Neuronal stem cell (in vitro differentiated cells): ENCODE data around the gene UQCC3.
A peak's percentile ranks its signal among the peaks of the same experiment; 100 is the strongest.

Source experiments
- DNase-seq: peaks from one replicate; pipeline ENCODE4 v3.0.0-alpha.2; 2013; ENCODE audit warnings: low spot score
- H2AFZ ChIP-seq: one replicate; pipeline ENCODE4 v1.6.1; 2013; ENCODE audit warnings: mild to moderate bottlenecking, low read length, inconsistent platforms
- H2AK5ac ChIP-seq: 2 replicates; pipeline ENCODE4 v1.6.1; 2013; ENCODE audit warnings: low read depth, mild to moderate bottlenecking, inconsistent platforms, low read length, moderate library complexity, mixed read lengths
- H2BK120ac ChIP-seq: 2 replicates; pipeline ENCODE4 v1.6.1; 2013; ENCODE audit warnings: low read depth, mild to moderate bottlenecking, inconsistent platforms, low read length, moderate library complexity, mixed read lengths
- H2BK12ac ChIP-seq: one replicate; pipeline ENCODE4 v1.6.1; 2013; ENCODE audit warnings: low read length, inconsistent platforms
- H2BK15ac ChIP-seq: 2 replicates; pipeline ENCODE4 v1.6.1; 2013; ENCODE audit warnings: mild to moderate bottlenecking, low read length, inconsistent platforms, mixed read lengths
- H2BK5ac ChIP-seq: one replicate; pipeline ENCODE4 v1.6.1; 2013; ENCODE audit warnings: inconsistent platforms, mild to moderate bottlenecking, low read length, moderate library complexity
- H3K14ac ChIP-seq: one replicate; pipeline ENCODE4 v1.6.1; 2013; ENCODE audit warnings: low read length, inconsistent platforms
- H3K18ac ChIP-seq: 2 replicates; pipeline ENCODE4 v1.6.1; 2013; ENCODE audit warnings: low read length, inconsistent platforms
- H3K23ac ChIP-seq: 2 replicates; pipeline ENCODE4 v1.6.1; 2013; ENCODE audit warnings: low read depth, mild to moderate bottlenecking, mixed read lengths, low read length, inconsistent platforms; ENCODE audit not compliant: poor library complexity
- H3K27ac ChIP-seq: replicated peaks from 3 replicates; pipeline ENCODE4 v1.5.1; 2013; ENCODE audit warnings: low read length, inconsistent platforms
- H3K27me3 ChIP-seq, 3 experiments: 2 replicates each; pipeline ENCODE4 v1.6.1; 2013; ENCODE audit warnings: low read length in 3 of 3, mild to moderate bottlenecking in 2 of 3, inconsistent platforms in 1 of 3, low read depth in 1 of 3, mixed read lengths in 1 of 3, moderate library complexity in 1 of 3; ENCODE audit not compliant: control insufficient read depth in 3 of 3, insufficient read depth in 3 of 3
- H3K36me3 ChIP-seq, 2 donors: replicated peaks in 1 of 2; 2 replicates each; pipeline ENCODE4 v1.6.1; 2013; ENCODE audit warnings: low read length in 2 of 2; ENCODE audit not compliant: control insufficient read depth in 2 of 2, insufficient read depth in 2 of 2
- H3K4ac ChIP-seq: 2 replicates; pipeline ENCODE4 v1.6.1; 2013; ENCODE audit warnings: inconsistent platforms, mild to moderate bottlenecking, low read length, moderate library complexity
- H3K4me1 ChIP-seq, 2 donors: 1 replicate in 1 of 2; 2 replicates in 1 of 2; pipeline ENCODE4 v1.6.1; 2013; ENCODE audit warnings: low read length in 2 of 2, low read depth in 1 of 2; ENCODE audit not compliant: control insufficient read depth in 2 of 2, insufficient read depth in 1 of 2
- H3K4me2 ChIP-seq: one replicate; pipeline ENCODE4 v1.6.1; 2013; ENCODE audit warnings: mild to moderate bottlenecking, low read length, inconsistent platforms; ENCODE audit not compliant: insufficient read depth, poor library complexity, severe bottlenecking
- H3K4me3 ChIP-seq, 2 donors: 2 replicates each; pipeline ENCODE4 v1.5.1; 2013; ENCODE audit warnings: low read length in 2 of 2, mild to moderate bottlenecking in 2 of 2, inconsistent platforms in 1 of 2, moderate library complexity in 1 of 2
- H3K79me1 ChIP-seq: one replicate; pipeline ENCODE4 v1.6.1; 2013; ENCODE audit warnings: low read depth, mild to moderate bottlenecking, inconsistent platforms, low read length, moderate library complexity
- H3K9ac ChIP-seq: one replicate; pipeline ENCODE4 v1.6.1; 2013; ENCODE audit warnings: mild to moderate bottlenecking, low read depth, low read length, inconsistent platforms; ENCODE audit not compliant: poor library complexity
- H3K9me3 ChIP-seq, 2 donors: replicated peaks in 1 of 2; 2 replicates each; pipeline versions ENCODE3 to v1.6.1; 2013; ENCODE audit warnings: low read length in 2 of 2, mild to moderate bottlenecking in 2 of 2, inconsistent platforms in 1 of 2, low read depth in 1 of 2, mixed read lengths in 1 of 2, moderate library complexity in 1 of 2; ENCODE audit not compliant: control insufficient read depth in 2 of 2, insufficient read depth in 1 of 2
- H4K8ac ChIP-seq: one replicate; pipeline ENCODE4 v1.6.1; 2013; ENCODE audit warnings: low read depth, mild to moderate bottlenecking, inconsistent platforms, low read length, moderate library complexity
- H4K91ac ChIP-seq: one replicate; pipeline ENCODE4 v1.6.1; 2013; ENCODE audit warnings: low read length, low read depth, mild to moderate bottlenecking, inconsistent platforms; ENCODE audit not compliant: poor library complexity
- WGBS, 2 donors: extraction: QIAGEN DNeasy Blood & Tissue Kit; methylation state at CpG; one replicate each; pipeline ENCODE4 v1.1.7; 2013; ENCODE audit warnings: missing lambda C conversion rate in 2 of 2, mixed read lengths in 1 of 2; ENCODE audit not compliant: insufficient read length in 2 of 2, insufficient replicate concordance in 1 of 2; ENCODE audit errors: extremely low coverage in 2 of 2; 5-methylcytosine and 5-hydroxymethylcytosine counted together

Gene UQCC3

GRCh38 chr11:62644220-62644619 is 27.3 kb upstream of the UQCC3 start:
- no peak overlapping the region for H2AK5ac ChIP-seq
- H3K4ac ChIP-seq: no peak overlapping the region
- no peak overlapping the region for H4K8ac ChIP-seq
- no peak overlapping the region for H4K91ac ChIP-seq
- no peak for DNase-seq
- H2BK15ac ChIP-seq: no peak overlapping the region
- H2BK120ac ChIP-seq: no peak overlapping the region
- peaks cover 12% of the 10 kb centered on the region for H3K79me1 ChIP-seq
- no peak overlapping the region for H3K4me3 ChIP-seq
- no peak overlapping the region for H2BK12ac ChIP-seq
- H3K27me3 ChIP-seq: no peaks in the 10 kb centered on the region
- H3K27ac ChIP-seq: no peak overlapping the region
- H3K18ac ChIP-seq: no peak overlapping the region
- WGBS, 2 donors: no CpG with 5 or more reads among the region's 8 CpGs
- H3K4me2 ChIP-seq: no peak overlapping the region
- no peak overlapping the region for H3K14ac ChIP-seq
- H3K9ac ChIP-seq: no peak overlapping the region
- H2AFZ ChIP-seq: no peak overlapping the region
- H3K36me3 ChIP-seq: peaks cover 26 to 71% of the 10 kb centered on the region in 2 donors
- H3K4me1 ChIP-seq: peaks cover 4% of the 10 kb centered on the region in 2 donors
- no peaks in the 10 kb centered on the region for H3K9me3 ChIP-seq
- H3K23ac ChIP-seq: no peak overlapping the region
- H2BK5ac ChIP-seq: no peak overlapping the region

DNA sequence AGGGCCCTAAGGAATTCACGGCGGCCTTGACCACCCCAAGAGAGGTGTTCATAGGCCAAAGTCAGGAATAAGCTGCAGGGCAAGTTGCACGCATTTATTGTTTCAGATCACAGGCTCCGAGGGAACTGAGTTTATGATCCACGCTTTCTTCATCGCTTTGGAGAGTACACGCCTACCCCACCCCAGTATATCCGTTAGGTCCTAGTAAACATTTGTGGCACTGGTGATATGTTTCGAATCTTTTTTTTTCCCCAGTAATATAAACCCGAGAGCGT is 25.9 kb upstream of the UQCC3 start:
- no peak overlapping the region for H2AK5ac ChIP-seq
- no peaks in the 10 kb centered on the region for H3K9me3 ChIP-seq
- H3K23ac ChIP-seq: no peak overlapping the region
- H3K4me1 ChIP-seq: peaks cover 4% of the 10 kb centered on the region in 2 donors
- H3K9ac ChIP-seq: peak overlapping the region; percentile 78
- no peak overlapping the region for H3K14ac ChIP-seq
- H3K36me3 ChIP-seq: peaks cover 27 to 71% of the 10 kb centered on the region in 2 donors
- H2AFZ ChIP-seq: peak overlapping the region; percentile 92
- peak overlapping the region; percentile 97 for H2BK5ac ChIP-seq
- no peak overlapping the region for H2BK120ac ChIP-seq
- DNase-seq: no peak
- H3K4ac ChIP-seq: no peak overlapping the region
- H3K79me1 ChIP-seq: peaks cover 11% of the 10 kb centered on the region
- H4K91ac ChIP-seq: no peak overlapping the region
- H2BK15ac ChIP-seq: no peak overlapping the region
- no peak overlapping the region for H3K18ac ChIP-seq
- H3K27ac ChIP-seq: peak overlapping the region; percentile 75
- no peak overlapping the region for H4K8ac ChIP-seq
- no peaks in the 10 kb centered on the region for H3K27me3 ChIP-seq
- H3K4me3 ChIP-seq: peak overlapping the region; percentile 90 to 91
- H2BK12ac ChIP-seq: no peak overlapping the region
- no CpG with 5 or more reads among the region's 11 CpGs for WGBS, 2 donors
- peak overlapping the region; percentile 90 for H3K4me2 ChIP-seq

- no peaks in the 10 kb centered on the region for H3K27me3 ChIP-seq
- no peaks in the 10 kb centered on the region for H3K9me3 ChIP-seq
- peaks cover 27 to 68% of the 10 kb centered on the region in 2 donors for H3K36me3 ChIP-seq
- WGBS, 2 donors: no CpG with 5 or more reads among the region's 73 CpGs
- H3K4me1 ChIP-seq: peaks cover 4% of the 10 kb centered on the region in 2 donors
- H3K4me3 ChIP-seq: peak within 1 kb of the TSS; percentile 90 to 91
- no peak within 1 kb of the TSS for H2BK120ac ChIP-seq
- H4K8ac ChIP-seq: no peak within 1 kb of the TSS
- peak within 1 kb of the TSS; percentile 92 for H3K4ac ChIP-seq
- H3K9ac ChIP-seq: peak within 1 kb of the TSS; percentile 78
- H3K4me2 ChIP-seq: peak within 1 kb of the TSS; percentile 90
- peak within 1 kb of the TSS; percentile 98 for H3K23ac ChIP-seq
- H3K18ac ChIP-seq: peak within 1 kb of the TSS; percentile 93
- H3K14ac ChIP-seq: no peak within 1 kb of the TSS
- H3K27ac ChIP-seq: peak within 1 kb of the TSS; percentile 75
- peak within 1 kb of the TSS; percentile 2 for H2AK5ac ChIP-seq
- H3K79me1 ChIP-seq: peaks cover 9% of the 10 kb centered on the region
- peak within 1 kb of the TSS; percentile 92 for H2AFZ ChIP-seq
- no peak within 1 kb of the TSS for H2BK15ac ChIP-seq
- H2BK5ac ChIP-seq: peak within 1 kb of the TSS; percentile 97
- H2BK12ac ChIP-seq: no peak within 1 kb of the TSS
- peak; percentile 97 for DNase-seq
- no peak within 1 kb of the TSS for H4K91ac ChIP-seq
These were observed 25.3 kb upstream of the UQCC3 start, which contains the start of gene GANAB for GRCh38 chr11:62645946-62646824. Gene GANAB, minus strand, starts transcription at chr11:62646613. Its CDS starts 14 bp downstream, at chr11:62646599.

DNA sequence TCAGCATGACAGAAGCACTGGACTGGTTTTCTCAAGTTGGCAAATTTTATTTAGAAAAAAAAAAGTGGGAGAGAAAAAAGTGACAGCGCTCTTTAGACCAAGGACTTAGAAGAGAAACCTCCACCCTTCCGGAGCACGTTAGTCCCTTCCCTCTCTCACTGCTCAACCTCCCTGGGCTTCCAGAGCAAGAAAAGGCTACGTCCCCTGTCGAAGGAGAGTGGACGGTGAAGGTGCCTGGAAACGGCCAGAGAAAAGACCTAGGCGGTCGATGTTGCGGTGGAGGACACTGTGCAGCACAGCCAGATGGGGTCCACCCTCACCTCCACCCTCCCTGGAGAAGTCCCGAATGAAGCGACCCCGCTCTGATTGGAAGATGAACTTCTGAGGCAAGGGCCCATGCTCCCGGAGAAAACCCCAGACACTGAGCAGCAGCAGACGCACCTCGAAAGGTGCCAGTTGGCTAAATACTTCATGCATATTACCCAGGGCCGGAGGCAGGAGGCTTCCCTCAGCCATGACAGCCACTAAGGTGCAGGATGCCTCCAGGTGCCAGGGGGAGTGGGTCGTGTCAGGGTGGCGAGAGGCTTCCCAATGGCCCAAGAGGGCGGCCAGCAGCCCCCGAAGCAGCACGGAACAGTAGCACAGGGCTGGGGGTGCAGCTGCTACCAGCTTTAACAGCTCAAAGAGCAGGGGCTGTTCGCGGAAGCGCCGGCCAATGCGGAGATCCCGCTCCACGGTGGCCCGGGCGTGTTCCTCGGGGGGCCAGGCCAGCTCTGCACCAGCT is 24.5 kb upstream of the UQCC3 start:
- H4K91ac ChIP-seq: no peak overlapping the region
- H3K4me2 ChIP-seq: no peak overlapping the region
- peak overlapping the region; percentile 87 for H3K23ac ChIP-seq
- no peak overlapping the region for H2BK12ac ChIP-seq
- H4K8ac ChIP-seq: no peak overlapping the region
- no peak overlapping the region for H3K27ac ChIP-seq
- no peaks in the 10 kb centered on the region for H3K9me3 ChIP-seq
- no peak overlapping the region for H2BK15ac ChIP-seq
- H3K14ac ChIP-seq: no peak overlapping the region
- no peak overlapping the region for H3K18ac ChIP-seq
- H2AK5ac ChIP-seq: no peak overlapping the region
- H3K36me3 ChIP-seq: peaks cover 27 to 64% of the 10 kb centered on the region in 2 donors
- H3K27me3 ChIP-seq: no peaks in the 10 kb centered on the region
- no peak overlapping the region for H2BK120ac ChIP-seq
- no peak overlapping the region for H2AFZ ChIP-seq
- no peak overlapping the region for H3K4me3 ChIP-seq
- H3K9ac ChIP-seq: no peak overlapping the region
- no peak overlapping the region for H3K4ac ChIP-seq
- H3K4me1 ChIP-seq: peaks cover 4 to 5% of the 10 kb centered on the region in 2 donors
- no peak overlapping the region for H2BK5ac ChIP-seq
- no CpG with 5 or more reads among the region's 32 CpGs for WGBS, 2 donors
- H3K79me1 ChIP-seq: peaks cover 9% of the 10 kb centered on the region
- DNase-seq: no peak
